ENCODE data around the gene C1orf141.

C1orf141 gene

DNA sequence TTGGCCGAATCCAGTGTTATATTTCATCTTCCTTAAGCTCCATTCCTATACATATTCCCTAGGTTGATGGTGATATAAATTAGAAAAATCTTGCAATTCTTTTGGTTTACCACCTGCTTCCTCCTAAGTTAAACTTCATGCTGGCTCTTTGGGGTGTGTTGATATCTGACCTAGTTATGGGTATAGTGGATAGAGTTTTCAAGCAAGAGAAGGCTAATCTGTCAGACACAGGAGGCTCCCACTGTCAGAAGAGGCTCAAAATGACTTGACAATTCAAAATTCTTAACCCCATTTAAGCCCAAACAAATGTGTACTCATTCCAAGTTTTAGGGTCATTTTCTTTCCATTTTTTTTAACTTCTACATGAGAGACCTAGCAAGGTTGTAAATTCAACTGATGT lies 72.4 kb downstream of the C1orf141 start:
- Histone ChIP-seq H3K4me3 (replicated peaks; ENCODE audit: low read depth, low read length) (no peak overlapping the region), H3K36me3 (ENCODE audit: control insufficient read depth, insufficient read depth, low read length) (no peaks in the 10 kb centered on the region), H3K27me3 (replicated peaks; ENCODE audit: control insufficient read depth, insufficient read depth, low read length) (no peaks in the 10 kb centered on the region)
- TF ChIP-seq CTCF (IDR thresholded peaks at IDR 0.05; ENCODE audit: insufficient read depth, low read length, poor library complexity, severe bottlenecking): no peak
- no peak for DNase-seq (ENCODE audit: extremely low read depth, insufficient read length)

GRCh38 chr1:67061266-67061665 lies 73.5 kb downstream of the C1orf141 start:
- no peaks in the 10 kb centered on the region for H3K27me3 ChIP-seq (replicated peaks; ENCODE audit: control insufficient read depth, insufficient read depth, low read length)
- no peak overlapping the region for H3K4me3 ChIP-seq (replicated peaks; ENCODE audit: low read depth, low read length)
- no peak for TF ChIP-seq CTCF (IDR thresholded peaks at IDR 0.05; ENCODE audit: insufficient read depth, low read length, poor library complexity, severe bottlenecking)
- H3K36me3 ChIP-seq (ENCODE audit: control insufficient read depth, insufficient read depth, low read length): no peaks in the 10 kb centered on the region
- DNase-seq (ENCODE audit: extremely low read depth, insufficient read length): no peak

DNA sequence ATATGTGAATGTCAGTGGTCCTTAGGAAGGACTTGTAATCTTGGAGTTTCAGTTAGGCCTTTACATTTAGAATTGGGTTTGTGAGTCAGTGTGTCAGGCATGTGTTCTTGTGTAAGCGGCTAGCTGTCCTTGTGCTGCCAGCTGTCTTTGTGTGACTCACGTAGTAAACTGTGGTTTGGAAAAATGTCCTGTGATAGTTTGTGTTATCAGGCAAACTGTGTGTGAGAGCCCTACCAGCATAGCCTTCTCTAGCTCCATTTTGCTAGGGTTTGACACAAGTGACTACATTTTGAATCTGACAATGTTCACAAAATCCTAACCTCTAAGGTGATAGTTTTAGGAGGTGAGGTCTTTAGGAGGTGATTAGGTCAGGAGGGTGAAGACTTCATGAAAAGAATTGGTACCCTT lies 74.0 kb downstream of the C1orf141 start:
- no peaks in the 10 kb centered on the region for H3K36me3 ChIP-seq (ENCODE audit: control insufficient read depth, insufficient read depth, low read length)
- no peaks in the 10 kb centered on the region for H3K27me3 ChIP-seq (replicated peaks; ENCODE audit: control insufficient read depth, insufficient read depth, low read length)
- no peak for DNase-seq (ENCODE audit: extremely low read depth, insufficient read length)
- no peak for TF ChIP-seq CTCF (IDR thresholded peaks at IDR 0.05; ENCODE audit: insufficient read depth, low read length, poor library complexity, severe bottlenecking)
- H3K4me3 ChIP-seq (replicated peaks; ENCODE audit: low read depth, low read length): no peak overlapping the region

GRCh38 chr1:67059346-67059745 lies 75.4 kb downstream of the C1orf141 start:
- no peak overlapping the region for H3K4me3 ChIP-seq (replicated peaks; ENCODE audit: low read depth, low read length)
- DNase-seq (ENCODE audit: extremely low read depth, insufficient read length): no peak
- TF ChIP-seq CTCF (IDR thresholded peaks at IDR 0.05; ENCODE audit: insufficient read depth, low read length, poor library complexity, severe bottlenecking): no peak
- no peaks in the 10 kb centered on the region for H3K36me3 ChIP-seq (ENCODE audit: control insufficient read depth, insufficient read depth, low read length)
- H3K27me3 ChIP-seq (replicated peaks; ENCODE audit: control insufficient read depth, insufficient read depth, low read length): no peaks in the 10 kb centered on the region

- DNase-seq (ENCODE audit: extremely low read depth, insufficient read length): no peak
- Histone ChIP-seq H3K36me3 (ENCODE audit: control insufficient read depth, insufficient read depth, low read length) (no peaks in the 10 kb centered on the region), H3K27me3 (replicated peaks; ENCODE audit: control insufficient read depth, insufficient read depth, low read length) (no peaks in the 10 kb centered on the region), H3K4me3 (replicated peaks; ENCODE audit: low read depth, low read length) (no peak overlapping the region)
- TF ChIP-seq CTCF (IDR thresholded peaks at IDR 0.05; ENCODE audit: insufficient read depth, low read length, poor library complexity, severe bottlenecking): no peak
These were observed 76.0 kb downstream of the C1orf141 start for GRCh38 chr1:67058761-67059160.

DNA sequence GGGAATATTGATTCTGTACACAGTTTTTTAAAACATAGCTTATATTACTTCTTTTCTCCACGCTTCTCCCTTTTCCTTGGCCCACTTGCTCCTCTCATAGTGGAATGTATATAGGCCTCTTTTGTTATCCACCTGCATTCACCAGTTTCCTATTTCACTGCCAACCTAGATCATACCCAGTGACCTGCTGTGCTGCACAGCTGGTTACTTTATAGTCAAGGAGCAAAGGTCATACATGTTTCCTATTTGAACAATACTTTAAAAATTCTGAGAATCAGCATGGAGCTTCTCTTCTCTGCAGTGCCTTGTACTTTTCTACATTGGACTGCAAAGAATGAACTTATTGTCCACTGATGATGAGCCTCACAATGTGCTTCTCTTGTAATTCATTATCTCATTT lies 76.5 kb downstream of the C1orf141 start:
- Histone ChIP-seq H3K4me3 (replicated peaks; ENCODE audit: low read depth, low read length) (no peak overlapping the region), H3K27me3 (replicated peaks; ENCODE audit: control insufficient read depth, insufficient read depth, low read length) (no peaks in the 10 kb centered on the region), H3K36me3 (ENCODE audit: control insufficient read depth, insufficient read depth, low read length) (no peaks in the 10 kb centered on the region)
- no peak for DNase-seq (ENCODE audit: extremely low read depth, insufficient read length)
- no peak for TF ChIP-seq CTCF (IDR thresholded peaks at IDR 0.05; ENCODE audit: insufficient read depth, low read length, poor library complexity, severe bottlenecking)

All from GM06990 (cell line).